IPS-18c (cell line): Measurements from ENCODE around the gene GNAO1.

Source experiments
- H3K4me3 ChIP-seq: 2 replicates; pipeline ENCODE4 v1.7.0; 2013; ENCODE audit warnings: low read depth, mild to moderate bottlenecking, low read length, moderate library complexity; ENCODE audit not compliant: insufficient read depth
- H3K9me3 ChIP-seq: one replicate; pipeline ENCODE4 v1.6.1; 2013; ENCODE audit warnings: mild to moderate bottlenecking, low read length, moderate library complexity; ENCODE audit not compliant: control insufficient read depth, insufficient read depth

GNAO1 gene

GRCh38 chr16:56289862-56290261, 98.6 kb downstream of the GNAO1 start:
- no peak overlapping the region for H3K4me3 ChIP-seq
- no peaks in the 10 kb centered on the region for H3K9me3 ChIP-seq

- Histone ChIP-seq H3K9me3 (no peaks in the 10 kb centered on the region), H3K4me3 (no peak overlapping the region)
Measured at GRCh38 chr16:56294014-56294413, 102.7 kb downstream of the GNAO1 start.

- Histone ChIP-seq H3K9me3 (no peaks in the 10 kb centered on the region), H3K4me3 (no peak overlapping the region)
Measured at GRCh38 chr16:56294579-56294978, 103.3 kb downstream of the GNAO1 start.

- Histone ChIP-seq H3K4me3 (no peak overlapping the region), H3K9me3 (no peaks in the 10 kb centered on the region)
Measured at GRCh38 chr16:56295059-56295665, 103.9 kb downstream of the GNAO1 start.

- Histone ChIP-seq H3K9me3 (no peaks in the 10 kb centered on the region), H3K4me3 (no peak overlapping the region)
Measured at GRCh38 chr16:56295739-56296527, 104.6 kb downstream of the GNAO1 start.

GRCh38 chr16:56297684-56298083, 106.4 kb downstream of the GNAO1 start:
- H3K4me3 ChIP-seq: no peak overlapping the region
- H3K9me3 ChIP-seq: no peaks in the 10 kb centered on the region

- H3K4me3 ChIP-seq: no peak overlapping the region
- H3K9me3 ChIP-seq: no peaks in the 10 kb centered on the region
Measured at GRCh38 chr16:56298116-56298515, 106.8 kb downstream of the GNAO1 start.

GRCh38 chr16:56298948-56299596, 107.8 kb downstream of the GNAO1 start:
- Histone ChIP-seq H3K4me3 (no peak overlapping the region), H3K9me3 (no peaks in the 10 kb centered on the region)

GRCh38 chr16:56300242-56300623, 108.9 kb downstream of the GNAO1 start:
- Histone ChIP-seq H3K9me3 (peaks cover under 1% of the 10 kb centered on the region), H3K4me3 (no peak overlapping the region)

- Histone ChIP-seq H3K4me3 (no peak overlapping the region), H3K9me3 (peaks cover 2% of the 10 kb centered on the region)
Measured at GRCh38 chr16:56300891-56301850, 109.9 kb downstream of the GNAO1 start.

- no peak overlapping the region for H3K4me3 ChIP-seq
- H3K9me3 ChIP-seq: peaks cover 2% of the 10 kb centered on the region
Measured at GRCh38 chr16:56302506-56302905, 111.2 kb downstream of the GNAO1 start.

- Histone ChIP-seq H3K9me3 (peaks cover 2% of the 10 kb centered on the region), H3K4me3 (no peak overlapping the region)
Measured at GRCh38 chr16:56303066-56303715, 111.9 kb downstream of the GNAO1 start.

GRCh38 chr16:56303880-56304279, 112.6 kb downstream of the GNAO1 start:
- Histone ChIP-seq H3K9me3 (peaks cover 2% of the 10 kb centered on the region), H3K4me3 (no peak overlapping the region)

GRCh38 chr16:56305956-56306565, 114.8 kb downstream of the GNAO1 start:
- Histone ChIP-seq H3K4me3 (no peak overlapping the region), H3K9me3 (peaks cover 2% of the 10 kb centered on the region)

GRCh38 chr16:56306690-56307533, 115.6 kb downstream of the GNAO1 start:
- no peak overlapping the region for H3K4me3 ChIP-seq
- H3K9me3 ChIP-seq: peaks cover 2% of the 10 kb centered on the region

- Histone ChIP-seq H3K9me3 (peaks cover 2% of the 10 kb centered on the region), H3K4me3 (no peak overlapping the region)
Measured at GRCh38 chr16:56307534-56307873, 116.2 kb downstream of the GNAO1 start.
